PC-9 (cell line): ENCODE data around the gene CXCR6. TPM values are rescaled to one million over a fixed set of nuclear protein-coding genes. Genes with fewer than 3 reads are reported as not detected.

Source experiments
- BruUV-seq: library from RNA; stranded (reverse); fragments of 400-500 nt; replicated peaks from 2 replicates; lab custom pipeline; 2021; lab: Mats Ljungman, UMichigan
- CTCF ChIA-PET: fragments of 300-600 bp; sonication (Branson Sonifier 250); formaldehyde crosslinking; loops from one replicate; lab custom pipeline; 2022; ENCODE audit warnings: antibody characterized with exemption; lab: Charles Lee
- POLR2A ChIA-PET: fragments of 300-600 bp; sonication (Branson Sonifier 250); formaldehyde crosslinking; loops from one replicate; lab custom pipeline; 2022; ENCODE audit warnings: antibody characterized with exemption; ENCODE audit not compliant: unreplicated experiment; lab: Charles Lee
- DNase-seq, 2 experiments: peaks; one replicate each; pipeline versions ENCODE4 v3.0.0 to v3.0.0-alpha.2; 2015 to 2022; ENCODE audit warnings: mixed read lengths in 1 of 2
- H2AFZ ChIP-seq: fragments of 200-600 bp; sonication (generic); 2 replicates; pipeline ENCODE4 v1.8.1; 2017; ENCODE audit warnings: antibody characterized with exemption
- H3F3A ChIP-seq: fragments of 200-600 bp; sonication (generic); 2 replicates; pipeline ENCODE4 v1.8.1; 2017; ENCODE audit warnings: antibody characterized with exemption, mild to moderate bottlenecking, low read depth; ENCODE audit not compliant: insufficient read depth
- H3K27ac ChIP-seq: fragments of 200-600 bp; sonication (generic); 2 replicates; pipeline ENCODE4 v1.6.1; 2016; ENCODE audit warnings: mixed run types
- H3K27me3 ChIP-seq: fragments of 200-600 bp; sonication (generic); 2 replicates; pipeline ENCODE4 v1.6.1; 2016; ENCODE audit warnings: low read depth, mixed run types; ENCODE audit not compliant: insufficient read depth
- H3K36me3 ChIP-seq: fragments of 200-600 bp; sonication (generic); 2 replicates; pipeline ENCODE4 v1.6.1; 2016; ENCODE audit warnings: low read depth, mixed run types
- H3K4me1 ChIP-seq: fragments of 200-600 bp; sonication (generic); replicated peaks from 2 replicates; pipeline ENCODE4 v1.6.1; 2016; ENCODE audit warnings: mixed run types; ENCODE audit not compliant: insufficient read depth
- H3K4me2 ChIP-seq: fragments of 200-600 bp; sonication (generic); 2 replicates; pipeline ENCODE4 v1.6.1; 2017; ENCODE audit warnings: mixed run types
- H3K4me3 ChIP-seq: fragments of 200-600 bp; sonication (generic); 2 replicates; pipeline ENCODE4 v1.6.1; 2016; ENCODE audit warnings: mixed run types
- H3K79me2 ChIP-seq: fragments of 200-600 bp; sonication (generic); 2 replicates; pipeline ENCODE4 v1.6.1; 2017; ENCODE audit warnings: low read depth, mixed run types
- H3K9me2 ChIP-seq: fragments of 200-600 bp; sonication (generic); 2 replicates; pipeline ENCODE4 v1.8.1; 2017; ENCODE audit warnings: mild to moderate bottlenecking; ENCODE audit not compliant: insufficient read depth
- H3K9me3 ChIP-seq: fragments of 200-600 bp; sonication (generic); 2 replicates; pipeline ENCODE4 v1.8.1; 2016; ENCODE audit warnings: low read depth; ENCODE audit not compliant: insufficient read depth
- H4K20me1 ChIP-seq: fragments of 200-600 bp; sonication (generic); 2 replicates; pipeline ENCODE4 v1.8.1; 2017; ENCODE audit not compliant: insufficient read depth
- EZH2 ChIP-seq: fragments of 200-600 bp; sonication (generic); IDR thresholded peaks from 2 replicates; pipeline ENCODE4 v1.8.0; 2017; ENCODE audit warnings: antibody characterized with exemption, low read depth
- intact Hi-C: fragments of 100-400 bp; cut with micrococcal nuclease; formaldehyde crosslinking; loops from one replicate; pipeline ENCODE4 v1.10.0; 2022; ENCODE audit not compliant: unreplicated experiment
- total RNA-seq: library from RNA; stranded (reverse); gene quantifications from 2 replicates; pipeline ENCODE4 v1.2.3, GENCODE V29; 2021
- TF ChIP-seq, protein P1 (sequence below): fragments of 200-600 bp; sonication (generic); conservative IDR thresholded peaks from 2 replicates; pipeline ENCODE4 v1.6.1; 2017; ENCODE audit warnings: mixed run types, antibody characterized with exemption, mild to moderate bottlenecking, moderate library complexity

The CXCR6 gene
- total RNA-seq, 1 experiment from 2014 or later: 0.74 TPM

GRCh38 chr3:45912435-45912834 lies 30.8 kb upstream of the CXCR6 start:
- TF ChIP-seq, protein P1, sequence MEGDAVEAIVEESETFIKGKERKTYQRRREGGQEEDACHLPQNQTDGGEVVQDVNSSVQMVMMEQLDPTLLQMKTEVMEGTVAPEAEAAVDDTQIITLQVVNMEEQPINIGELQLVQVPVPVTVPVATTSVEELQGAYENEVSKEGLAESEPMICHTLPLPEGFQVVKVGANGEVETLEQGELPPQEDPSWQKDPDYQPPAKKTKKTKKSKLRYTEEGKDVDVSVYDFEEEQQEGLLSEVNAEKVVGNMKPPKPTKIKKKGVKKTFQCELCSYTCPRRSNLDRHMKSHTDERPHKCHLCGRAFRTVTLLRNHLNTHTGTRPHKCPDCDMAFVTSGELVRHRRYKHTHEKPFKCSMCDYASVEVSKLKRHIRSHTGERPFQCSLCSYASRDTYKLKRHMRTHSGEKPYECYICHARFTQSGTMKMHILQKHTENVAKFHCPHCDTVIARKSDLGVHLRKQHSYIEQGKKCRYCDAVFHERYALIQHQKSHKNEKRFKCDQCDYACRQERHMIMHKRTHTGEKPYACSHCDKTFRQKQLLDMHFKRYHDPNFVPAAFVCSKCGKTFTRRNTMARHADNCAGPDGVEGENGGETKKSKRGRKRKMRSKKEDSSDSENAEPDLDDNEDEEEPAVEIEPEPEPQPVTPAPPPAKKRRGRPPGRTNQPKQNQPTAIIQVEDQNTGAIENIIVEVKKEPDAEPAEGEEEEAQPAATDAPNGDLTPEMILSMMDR: no peak
- ChIA-PET POLR2A (no interaction called here), CTCF (no interaction called here)
- intact Hi-C loops: no loop called here
- Histone ChIP-seq H4K20me1 (no peaks in the 10 kb centered on the region), H3K27ac (no peak overlapping the region), H2AFZ (no peak overlapping the region), H3K4me1 (peaks cover 7% of the 10 kb centered on the region), H3K79me2 (no peaks in the 10 kb centered on the region), H3K9me3 (no peaks in the 10 kb centered on the region), H3K4me2 (no peak overlapping the region), H3F3A (no peaks in the 10 kb centered on the region), H3K9me2 (no peaks in the 10 kb centered on the region), H3K36me3 (no peaks in the 10 kb centered on the region), H3K27me3 (no peaks in the 10 kb centered on the region), H3K4me3 (no peak overlapping the region)
- DNase-seq: no peak
- BruUV-seq: no TSS peak

DNA sequence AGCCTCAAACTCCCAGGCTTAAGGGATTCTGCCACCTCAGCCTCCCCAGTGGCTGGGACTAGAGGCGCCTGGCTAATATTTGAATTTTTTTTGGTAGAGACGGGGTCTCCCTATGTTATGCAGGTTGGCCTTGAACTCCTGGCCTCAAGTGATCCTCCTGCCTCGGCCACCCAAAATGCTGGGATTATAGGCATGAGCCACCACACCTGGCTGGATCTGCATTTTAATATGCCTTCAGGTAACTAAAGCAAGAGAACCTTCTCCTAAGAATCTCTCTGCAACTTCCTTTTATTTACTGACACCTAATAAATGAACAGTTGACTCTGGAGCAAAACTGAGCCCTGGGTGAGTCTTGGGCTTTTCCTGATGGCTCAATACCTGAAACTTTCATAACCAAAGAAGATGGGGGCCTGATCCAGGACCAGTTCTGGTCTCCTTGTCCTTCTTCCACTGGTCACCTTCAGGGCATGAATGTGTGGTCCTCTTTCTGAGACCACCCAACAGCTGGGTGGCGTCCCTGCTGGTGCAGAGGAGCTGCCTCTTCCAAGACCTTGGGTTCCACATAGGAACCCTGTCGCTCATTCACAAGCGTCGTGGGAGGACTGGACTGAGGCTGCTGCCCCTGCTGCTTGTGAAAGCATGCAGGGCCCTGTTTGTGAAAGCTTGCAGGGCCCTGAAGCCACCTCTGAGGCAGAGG lies 28.8 kb upstream of the CXCR6 start:
- Histone ChIP-seq H3K4me1 (peaks cover 7% of the 10 kb centered on the region), H3K4me2 (no peak overlapping the region), H3K27me3 (no peaks in the 10 kb centered on the region), H2AFZ (no peak overlapping the region), H4K20me1 (no peaks in the 10 kb centered on the region), H3K36me3 (no peaks in the 10 kb centered on the region), H3K9me3 (no peaks in the 10 kb centered on the region), H3F3A (no peaks in the 10 kb centered on the region), H3K4me3 (no peak overlapping the region), H3K9me2 (no peaks in the 10 kb centered on the region), H3K79me2 (no peaks in the 10 kb centered on the region), H3K27ac (no peak overlapping the region)
- CTCF ChIA-PET: no interaction called here
- no TSS peak for BruUV-seq
- POLR2A ChIA-PET: no interaction called here
- no peak for DNase-seq
- intact Hi-C loops: no loop called here
- TF ChIP-seq, protein P1: no peak
- TF ChIP-seq EZH2: no peak

GRCh38 chr3:45915059-45915439 lies 28.2 kb upstream of the CXCR6 start:
- POLR2A ChIA-PET: no interaction called here
- Histone ChIP-seq H3K4me2 (no peak overlapping the region), H3F3A (no peaks in the 10 kb centered on the region), H3K9me3 (no peaks in the 10 kb centered on the region), H4K20me1 (no peaks in the 10 kb centered on the region), H3K4me1 (peaks cover 7% of the 10 kb centered on the region), H3K27ac (no peak overlapping the region), H3K36me3 (no peaks in the 10 kb centered on the region), H3K4me3 (no peak overlapping the region), H3K79me2 (no peaks in the 10 kb centered on the region), H3K9me2 (no peaks in the 10 kb centered on the region), H3K27me3 (no peaks in the 10 kb centered on the region), H2AFZ (no peak overlapping the region)
- TF ChIP-seq, protein P1: no peak
- TF ChIP-seq EZH2: no peak
- DNase-seq: no peak
- intact Hi-C loops: no loop called here
- CTCF ChIA-PET: interaction anchor here (0.6 kb wide), 1 partner anchor 16 kb away, joined by 5 read pairs; no protein-coding TSS in a partner anchor
- no TSS peak for BruUV-seq
